IPS-NIHi7 (cell line): ENCODE results near the gene PACRG.
"Not testable (repeated sequence)": the region's sequence is repeated elsewhere in the genome, so short reads cannot be mapped to it uniquely, and the experiment has no call there.

Experiments used
- DNase-seq: peaks from one replicate; pipeline ENCODE4 v3.0.0; 2012; ENCODE audit warnings: mixed read lengths; ENCODE audit errors: extremely low spot score

PACRG gene

DNA sequence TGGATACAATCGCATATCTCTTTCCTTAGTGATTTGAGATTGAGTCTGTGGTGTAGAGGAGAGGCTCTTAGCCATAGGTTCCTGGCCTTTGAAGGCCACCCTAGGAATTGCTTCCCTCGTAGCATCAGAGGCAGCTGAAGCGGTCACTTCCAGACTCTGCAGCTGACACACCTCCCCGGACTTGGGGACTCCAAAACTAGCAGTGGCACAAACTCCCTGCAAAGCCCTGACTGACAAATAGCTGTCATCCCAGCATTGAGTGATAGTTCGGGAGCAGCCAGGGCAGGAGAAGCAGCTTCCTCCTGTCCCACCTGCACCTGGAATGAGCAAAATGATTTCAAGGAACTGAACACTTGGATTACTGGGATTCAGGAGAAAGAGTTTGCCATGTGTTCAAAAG lies 586.2 kb downstream of the PACRG start:
- no peak for DNase-seq

DNA sequence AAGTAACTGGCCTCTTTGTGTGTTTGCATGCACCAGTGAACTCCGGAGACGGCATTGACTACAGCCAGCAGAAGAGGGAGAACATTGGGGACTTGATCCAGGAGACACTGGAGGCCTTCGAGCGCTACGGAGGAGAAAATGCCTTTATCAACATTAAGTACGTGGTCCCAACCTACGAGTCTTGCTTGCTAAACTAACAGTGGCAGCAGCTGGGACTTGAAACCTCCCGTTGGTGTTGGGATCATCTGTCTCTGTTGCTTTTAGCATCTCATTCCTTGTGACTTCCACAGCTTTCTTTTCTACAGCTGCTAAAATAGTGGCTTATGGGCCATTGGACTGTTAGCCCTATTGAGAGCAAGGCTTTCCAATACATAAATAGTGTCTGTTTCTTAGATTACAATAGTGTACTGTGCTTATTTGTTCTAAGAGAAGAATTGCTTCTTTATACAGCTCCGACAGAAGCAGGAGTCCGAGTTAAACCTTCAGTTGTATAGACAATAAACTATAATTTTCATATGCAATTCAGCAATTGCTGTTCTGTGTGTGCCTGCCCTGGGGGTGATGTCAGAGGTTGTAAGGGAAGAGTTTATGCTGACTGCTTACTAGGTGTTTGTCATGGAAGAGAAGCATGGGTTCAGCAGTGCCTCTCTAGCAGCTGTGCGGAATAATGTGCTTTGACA lies 587.2 kb downstream of the PACRG start:
- no peak for DNase-seq

DNA sequence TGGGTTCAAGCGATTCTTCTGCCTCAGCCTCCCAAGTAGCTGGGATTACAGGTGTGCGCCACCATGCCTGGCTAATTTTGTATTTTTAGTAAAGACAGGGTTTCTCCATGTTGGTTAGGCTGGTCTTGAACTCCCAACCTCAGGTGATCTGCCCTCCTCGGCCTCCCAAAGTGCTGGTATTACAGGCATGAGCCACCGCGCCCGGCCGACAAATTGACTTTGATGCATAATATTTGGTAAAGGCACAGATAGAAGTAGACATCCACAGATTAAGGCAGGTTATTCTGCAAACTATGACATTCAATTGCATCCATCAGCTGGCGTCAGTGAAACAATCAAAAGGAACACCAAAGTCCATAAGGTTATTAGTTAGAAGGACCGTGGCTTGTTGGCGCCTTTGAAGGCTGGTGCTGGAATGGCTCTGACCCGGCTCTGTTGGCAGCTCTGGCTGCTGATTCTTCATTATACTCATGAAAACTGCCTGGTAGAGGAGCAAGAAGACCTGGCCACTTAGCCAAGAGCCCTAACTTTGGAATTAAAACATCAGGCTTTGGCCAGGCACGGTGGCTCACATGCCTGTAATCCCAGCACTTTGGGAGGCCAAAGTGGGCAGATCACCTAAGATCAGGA lies 589.2 kb downstream of the PACRG start:
- not testable (repeated sequence) for DNase-seq

DNA sequence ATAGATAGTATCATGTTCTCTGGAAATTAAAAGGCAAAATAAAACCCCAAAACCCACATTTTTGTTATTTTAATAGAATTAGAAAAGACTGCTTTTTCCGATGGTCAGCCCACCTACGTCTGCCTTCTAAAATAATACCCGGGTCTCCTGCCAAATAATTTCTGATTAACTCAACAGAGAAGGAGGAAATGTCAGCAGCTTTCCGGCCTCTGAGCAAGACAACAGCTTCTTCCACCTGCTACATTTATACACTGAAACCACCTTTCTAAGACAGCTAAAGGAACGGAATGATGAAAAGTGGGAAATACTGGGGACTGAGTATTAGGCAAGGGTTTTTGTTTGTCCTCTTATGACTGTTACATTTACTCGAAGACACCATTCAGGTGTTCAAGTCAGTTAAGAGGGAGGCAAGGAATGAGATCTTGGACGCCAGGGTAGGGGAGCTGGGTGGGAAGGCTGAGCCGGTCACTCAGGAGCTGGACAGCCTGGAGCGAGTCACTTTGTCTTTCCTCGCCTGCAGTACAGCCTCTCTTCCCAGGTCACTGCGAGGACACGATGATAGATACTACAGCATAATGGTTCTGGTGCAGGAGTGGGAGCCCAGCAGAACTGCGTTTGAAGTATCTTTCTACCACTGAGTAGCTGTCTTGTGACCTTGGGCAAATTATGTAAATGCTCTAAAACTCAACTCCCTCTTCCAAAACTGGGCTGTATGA lies 590.5 kb downstream of the PACRG start:
- no peak for DNase-seq

DNA sequence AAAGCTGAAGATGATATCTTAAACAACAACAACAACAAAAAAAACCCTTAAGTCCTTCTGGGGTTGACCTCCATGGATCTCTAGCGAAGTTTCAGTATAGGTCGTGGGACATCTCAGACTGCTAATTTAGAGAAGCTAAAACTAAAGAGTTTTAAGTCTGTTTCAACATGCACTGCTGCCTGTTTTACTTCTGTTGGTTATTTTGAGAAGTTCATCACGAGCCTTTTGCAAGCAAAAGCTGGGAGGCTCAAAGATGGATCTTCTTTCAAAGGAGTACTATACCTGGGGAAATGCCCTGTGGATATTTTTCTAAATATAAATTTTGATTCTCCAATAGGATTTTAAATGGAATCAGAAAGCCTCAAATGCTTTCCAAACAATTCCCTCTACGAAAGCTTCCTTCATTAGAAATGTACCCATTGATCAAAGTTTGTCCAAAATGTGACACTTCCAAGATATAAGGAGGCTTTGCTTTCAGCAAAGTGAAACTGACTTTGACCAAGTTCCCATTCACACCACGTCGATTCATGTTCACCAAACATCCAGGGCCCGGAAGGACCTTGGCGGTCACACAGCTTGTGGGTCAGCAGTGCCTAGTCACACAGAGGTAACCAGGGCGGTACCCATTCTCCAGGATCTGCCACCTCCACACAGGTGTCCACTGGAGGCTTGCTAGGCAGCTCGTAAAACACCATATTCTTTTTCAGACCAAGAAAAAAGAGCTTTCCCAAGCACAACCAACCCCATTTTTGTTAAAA lies 592.0 kb downstream of the PACRG start:
- no peak for DNase-seq

DNA sequence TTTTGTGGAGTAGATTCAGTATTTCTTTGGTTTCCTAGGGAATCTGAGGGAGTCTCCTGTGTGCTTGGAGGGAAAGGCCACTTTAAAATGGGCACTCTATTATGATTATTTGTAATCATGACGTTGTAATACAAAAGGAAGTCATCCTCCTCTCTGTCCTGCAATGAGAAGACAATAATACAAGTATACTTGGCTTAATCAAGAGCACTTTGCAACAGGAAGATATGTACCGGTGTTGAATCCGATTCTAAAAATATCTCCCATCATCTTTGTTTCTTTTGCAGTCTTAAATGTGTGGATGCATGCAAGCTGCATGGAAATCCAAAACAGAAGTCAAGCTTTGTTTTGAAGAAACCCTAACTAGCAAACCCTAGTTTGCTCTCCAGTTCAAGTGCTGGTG lies 592.6 kb downstream of the PACRG start:
- DNase-seq = no peak

DNA sequence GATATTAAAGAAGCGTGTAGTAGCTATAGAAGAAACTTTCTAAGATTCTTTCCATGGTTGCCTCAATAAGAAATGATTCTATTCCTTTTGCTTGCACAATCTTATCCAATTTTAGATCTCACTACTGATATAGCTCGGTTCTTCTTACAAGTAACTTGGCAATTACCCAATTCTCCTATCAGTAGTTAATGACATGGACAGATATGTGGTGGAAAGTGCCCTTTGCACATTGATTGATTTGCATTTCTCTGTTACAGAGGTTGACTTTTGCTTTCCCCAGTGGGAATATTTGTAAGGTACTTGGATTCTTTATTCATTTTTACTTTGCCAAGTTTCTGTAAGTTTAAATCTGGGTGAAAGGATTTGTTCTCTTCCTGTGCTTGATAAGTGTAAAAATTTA lies 593.0 kb downstream of the PACRG start:
- DNase-seq = no peak

DNA sequence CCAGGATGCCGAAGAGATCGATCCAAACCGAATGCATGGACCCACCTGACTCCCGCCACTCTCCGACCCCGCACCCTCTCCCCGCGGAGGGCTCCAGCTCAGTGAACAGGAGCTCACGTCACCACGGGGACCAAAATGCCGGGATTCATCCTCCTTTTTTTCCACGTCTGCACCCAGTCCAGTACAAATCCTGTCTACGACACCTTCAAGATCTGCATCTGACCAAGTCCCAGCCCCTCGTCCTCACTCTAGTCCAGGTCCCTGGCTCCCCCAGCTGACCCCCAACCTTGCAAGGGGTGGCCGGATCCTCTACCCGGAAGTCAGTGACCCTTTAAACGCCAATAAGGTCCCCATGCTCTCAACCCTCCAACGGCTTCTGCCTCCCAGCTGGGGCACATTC lies 593.9 kb downstream of the PACRG start:
- no peak for DNase-seq

DNA sequence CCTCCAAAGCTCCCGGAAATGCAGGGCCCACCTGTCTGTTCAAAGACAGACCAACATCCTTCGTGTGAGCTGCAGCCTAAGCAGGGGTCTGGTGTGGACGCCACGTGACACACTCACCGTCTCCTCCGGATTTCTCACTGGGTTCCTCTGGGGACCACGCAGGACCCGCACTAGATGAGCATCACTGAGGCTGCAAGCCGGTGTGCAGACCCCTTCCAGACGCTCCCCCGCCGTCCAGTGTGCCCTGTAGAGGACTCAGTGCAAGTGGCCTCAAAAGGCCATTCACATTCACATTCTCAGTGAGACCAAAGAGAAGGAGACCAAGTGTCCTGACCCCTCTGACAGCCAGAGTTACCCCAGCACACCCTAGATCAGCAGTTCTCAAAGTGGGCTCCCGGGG lies 595.5 kb downstream of the PACRG start:
- no peak for DNase-seq

DNA sequence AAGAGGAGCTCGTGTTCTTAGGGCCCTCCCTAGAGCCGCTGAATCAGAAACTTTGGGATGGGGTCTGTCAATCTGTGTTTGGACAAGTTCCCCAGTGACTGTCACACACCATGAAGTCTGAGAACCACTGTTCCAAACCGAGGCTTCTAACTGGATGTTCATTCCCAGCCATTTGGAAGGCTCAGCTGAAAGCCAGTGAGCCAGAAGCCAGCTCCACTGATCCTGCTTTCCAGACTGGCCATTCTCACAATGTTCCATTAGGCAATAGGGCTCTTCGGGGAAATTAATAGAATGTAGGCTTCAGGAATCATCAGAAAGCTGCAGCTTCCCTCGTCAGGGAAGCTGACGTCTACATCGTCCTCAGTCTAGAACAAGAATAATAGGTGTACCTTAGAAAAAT lies 595.9 kb downstream of the PACRG start:
- no peak for DNase-seq

DNA sequence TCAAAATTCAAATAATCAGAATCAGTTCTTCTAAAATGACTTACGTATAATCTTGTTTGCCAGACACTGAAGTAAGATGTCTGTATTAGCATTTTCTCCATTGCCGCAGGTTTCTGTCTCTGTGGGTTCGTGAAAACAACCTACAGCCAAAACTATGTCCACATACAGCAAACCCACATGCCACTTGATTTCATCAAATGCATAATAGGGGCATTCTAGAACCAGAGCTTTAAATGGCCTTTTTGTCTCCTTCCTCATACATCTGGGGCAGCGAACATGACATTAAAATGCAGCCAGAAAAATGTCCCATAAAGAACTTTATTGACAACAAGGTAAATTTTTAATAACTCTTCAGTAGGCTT lies 596.5 kb downstream of the PACRG start:
- no peak for DNase-seq

DNA sequence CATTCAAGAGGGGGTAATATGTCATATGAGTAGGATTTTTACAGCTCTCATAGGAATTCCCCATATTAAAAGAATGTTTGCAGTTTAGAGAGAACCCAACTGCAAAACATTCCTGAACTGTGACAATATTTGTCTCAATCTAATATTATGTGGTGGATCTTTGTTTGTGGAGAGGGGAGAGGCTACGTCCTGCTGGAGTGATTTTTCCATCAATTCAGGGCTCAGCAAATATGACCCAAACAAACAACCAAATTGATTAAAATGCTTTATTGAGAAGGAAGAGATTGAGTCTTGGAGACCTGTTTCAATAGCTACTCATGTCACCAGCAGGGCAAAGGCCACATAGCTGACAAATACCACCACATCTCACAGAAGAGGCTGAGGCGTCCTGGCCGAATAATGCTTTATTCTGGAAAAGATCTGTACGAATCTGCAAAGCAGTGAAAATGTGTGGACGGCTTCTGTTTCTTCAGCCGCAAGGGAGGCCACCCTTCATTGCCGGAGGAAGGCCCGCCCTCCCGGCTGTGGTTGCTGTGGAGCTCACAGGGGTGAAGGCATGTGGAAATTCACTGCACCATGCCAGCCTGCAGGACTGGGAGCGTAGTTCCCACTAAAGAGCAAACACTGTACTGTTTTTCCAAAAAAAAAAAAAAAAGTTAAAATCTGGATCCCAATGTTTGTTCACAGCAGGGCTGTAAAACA lies 597.1 kb downstream of the PACRG start:
- no peak for DNase-seq

DNA sequence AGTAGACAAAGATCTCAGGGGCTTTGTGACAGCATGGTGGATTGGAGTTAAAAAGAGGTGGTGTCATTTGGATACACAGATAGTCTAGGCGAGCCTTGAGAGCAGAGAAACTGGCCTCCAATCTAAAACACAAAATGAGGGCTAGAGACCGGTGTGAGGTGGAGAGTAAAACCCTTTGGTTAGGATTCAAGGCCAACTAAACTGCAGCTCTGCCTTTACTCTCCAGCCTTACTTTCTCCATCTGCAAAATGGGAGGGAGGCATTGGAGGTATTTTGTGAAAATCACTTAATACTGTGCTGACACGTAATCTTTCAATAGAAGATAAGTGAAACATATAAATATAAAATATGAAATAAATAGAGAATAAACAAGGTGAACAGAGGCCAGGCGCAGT lies 597.6 kb downstream of the PACRG start:
- no peak for DNase-seq

DNA sequence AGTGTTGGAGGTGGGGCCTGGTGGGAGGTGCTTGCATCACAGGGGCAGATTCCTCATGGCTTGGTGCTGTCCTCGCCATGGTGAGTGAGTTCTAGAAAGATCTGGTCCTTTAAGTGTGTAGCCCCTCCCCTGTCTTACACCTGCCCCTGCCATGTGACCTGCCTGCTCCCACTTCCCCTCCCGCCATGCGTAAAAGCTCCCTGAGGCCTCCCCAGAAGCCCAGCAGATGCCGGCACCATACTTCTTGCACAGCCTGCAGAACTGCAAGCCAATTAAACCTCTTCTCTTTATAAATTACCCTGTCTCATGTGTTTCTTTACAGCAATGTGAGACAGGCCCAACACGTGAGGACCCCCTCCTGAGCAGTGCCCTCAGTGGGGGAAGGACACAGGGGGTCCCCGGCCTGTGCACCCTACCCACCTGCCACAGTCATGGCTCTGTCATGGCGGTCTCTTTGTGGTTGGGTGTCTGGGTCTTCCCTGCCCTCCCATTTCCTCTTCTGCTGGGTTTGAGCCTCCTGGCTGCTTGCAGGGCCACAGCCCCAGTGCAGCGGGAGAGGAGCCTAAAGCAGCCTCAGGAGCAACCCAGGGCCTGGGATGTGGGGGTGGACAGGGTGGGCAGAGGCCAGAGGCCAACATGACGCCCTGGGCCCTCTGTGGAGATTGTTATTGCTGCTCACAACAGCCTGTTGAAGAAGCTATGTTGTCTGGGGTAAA lies 599.5 kb downstream of the PACRG start:
- DNase-seq = no peak

DNA sequence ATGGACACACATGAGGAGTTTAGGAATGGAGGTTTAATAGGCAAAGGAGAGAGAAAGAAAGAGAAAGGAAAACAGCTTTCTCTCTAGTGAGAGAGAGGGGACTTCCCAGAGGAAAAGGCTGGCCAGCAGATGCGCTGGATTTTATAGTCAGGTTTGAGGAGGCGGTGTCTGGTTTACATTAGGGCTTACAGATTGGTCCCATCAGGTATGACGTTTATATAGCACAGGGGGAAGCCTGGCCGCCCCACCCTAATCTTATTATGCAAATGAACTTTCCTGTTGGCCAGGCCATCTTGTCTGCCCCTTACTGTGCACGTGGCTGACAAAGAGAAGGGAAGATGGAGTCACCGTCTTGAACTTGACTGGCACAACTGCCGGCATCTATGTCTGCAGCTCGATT lies 600.1 kb downstream of the PACRG start:
- DNase-seq = no peak

DNA sequence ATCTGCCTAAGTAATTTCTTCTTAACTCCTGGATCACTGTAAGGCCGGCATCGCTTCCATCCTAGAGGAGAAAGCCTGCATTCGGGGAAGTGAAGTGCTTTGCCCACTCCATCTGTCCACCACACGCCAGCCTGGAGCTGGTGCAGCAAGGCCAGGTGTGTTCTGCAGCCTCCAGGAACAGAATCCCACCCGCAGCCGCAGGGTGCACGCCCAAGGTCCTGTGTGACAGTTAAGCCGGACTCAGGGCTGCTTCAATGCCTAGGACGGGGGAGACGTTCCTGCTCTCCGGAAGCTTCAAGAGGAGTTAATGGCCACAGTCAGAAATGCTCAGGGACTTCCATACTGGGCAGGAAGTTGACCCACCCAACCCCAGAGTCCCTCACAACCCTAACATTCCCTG lies 600.6 kb downstream of the PACRG start:
- DNase-seq = no peak

DNA sequence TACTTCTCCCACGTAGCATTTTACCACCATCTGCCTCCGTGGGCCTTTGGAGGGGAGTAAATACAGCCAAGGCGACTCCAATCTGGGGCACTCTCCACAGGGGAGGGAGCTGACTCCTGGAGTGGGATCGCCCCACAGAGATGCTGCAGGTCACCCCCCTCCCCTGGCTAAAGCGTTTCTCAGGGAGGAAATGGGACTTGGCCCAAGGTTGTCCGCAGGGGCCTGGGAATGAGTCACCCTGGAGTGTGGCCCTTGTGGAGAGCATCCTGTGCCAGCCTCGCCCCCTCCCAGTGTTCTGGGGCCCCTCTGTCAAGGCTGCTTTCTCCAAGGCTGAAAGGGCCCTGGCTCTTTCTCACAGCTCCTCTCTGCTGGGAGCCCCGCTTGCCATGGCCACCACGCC lies 602.2 kb downstream of the PACRG start:
- peak; percentile 49 for DNase-seq

DNA sequence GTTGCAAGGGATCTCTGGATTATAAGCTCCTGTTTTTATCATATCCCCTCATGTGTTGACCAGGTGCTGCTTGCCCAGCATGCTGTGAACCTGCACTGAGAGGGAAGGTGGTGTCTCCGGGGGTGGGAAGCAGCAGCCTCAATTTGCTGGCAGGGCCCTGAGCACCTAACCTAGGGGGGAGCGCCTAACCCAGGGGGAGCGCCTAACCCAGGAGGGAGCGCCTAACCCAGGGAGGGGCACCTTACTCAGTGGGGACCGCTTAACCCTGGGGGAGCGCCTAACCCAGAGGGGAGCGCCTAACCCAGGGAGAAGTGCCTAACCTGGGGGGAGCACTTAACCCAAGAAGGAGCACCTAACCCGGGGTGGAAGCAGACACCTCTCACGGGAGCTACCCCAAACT lies 603.5 kb downstream of the PACRG start:
- no peak for DNase-seq

DNA sequence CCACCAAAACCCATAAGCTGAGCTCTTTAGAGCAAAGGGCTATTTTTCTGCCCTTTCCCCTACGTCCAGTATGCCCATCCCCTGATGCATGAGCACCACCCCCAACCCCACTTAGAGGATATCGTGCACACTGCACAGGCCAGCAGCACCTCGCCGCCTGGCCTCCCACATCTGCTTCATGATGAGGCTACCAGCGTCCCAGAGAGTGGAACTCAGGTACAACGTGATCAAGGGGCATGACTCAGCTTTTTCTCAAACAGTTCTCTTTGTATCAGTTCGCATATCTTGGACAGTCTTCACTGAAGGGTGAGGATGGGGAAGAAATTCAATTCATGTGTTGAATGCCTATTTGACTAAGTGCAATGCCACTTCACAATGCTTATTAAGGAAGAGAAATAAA lies 604.8 kb downstream of the PACRG start:
- DNase-seq = no peak

DNA sequence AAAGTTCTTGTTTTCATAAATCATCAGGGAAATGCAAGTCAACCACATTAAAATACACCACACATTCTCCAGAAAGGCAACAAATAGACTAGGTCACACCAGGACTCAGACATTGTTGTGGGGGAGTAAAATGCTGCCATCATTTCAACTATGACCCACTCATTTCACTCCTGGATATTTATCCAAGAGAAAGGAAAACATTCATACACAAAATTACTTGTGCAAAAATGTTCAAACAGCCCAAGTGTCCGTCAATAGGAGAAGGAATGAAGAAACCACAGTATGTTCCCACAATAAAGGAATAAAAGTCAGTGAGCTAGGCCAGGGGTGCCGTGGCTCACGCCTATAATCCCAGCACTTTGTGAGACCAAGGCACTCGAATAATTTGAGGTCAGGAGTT lies 605.3 kb downstream of the PACRG start:
- no peak for DNase-seq
